Activated CD4-positive, alpha-beta T cell treated with anti-CD3 and anti-CD28 coated beads, Interleukin-2, amount 50 U/mL, for 1 hour (primary cell): ENCODE data around the gene TRIM14.
A peak's percentile ranks its signal among the peaks of the same experiment; 100 is the strongest.

Experiments used
- DNase-seq: peaks from one replicate; pipeline ENCODE4 v3.0.0-alpha.2; 2020

Gene TRIM14, protein sequence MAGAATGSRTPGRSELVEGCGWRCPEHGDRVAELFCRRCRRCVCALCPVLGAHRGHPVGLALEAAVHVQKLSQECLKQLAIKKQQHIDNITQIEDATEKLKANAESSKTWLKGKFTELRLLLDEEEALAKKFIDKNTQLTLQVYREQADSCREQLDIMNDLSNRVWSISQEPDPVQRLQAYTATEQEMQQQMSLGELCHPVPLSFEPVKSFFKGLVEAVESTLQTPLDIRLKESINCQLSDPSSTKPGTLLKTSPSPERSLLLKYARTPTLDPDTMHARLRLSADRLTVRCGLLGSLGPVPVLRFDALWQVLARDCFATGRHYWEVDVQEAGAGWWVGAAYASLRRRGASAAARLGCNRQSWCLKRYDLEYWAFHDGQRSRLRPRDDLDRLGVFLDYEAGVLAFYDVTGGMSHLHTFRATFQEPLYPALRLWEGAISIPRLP

DNA sequence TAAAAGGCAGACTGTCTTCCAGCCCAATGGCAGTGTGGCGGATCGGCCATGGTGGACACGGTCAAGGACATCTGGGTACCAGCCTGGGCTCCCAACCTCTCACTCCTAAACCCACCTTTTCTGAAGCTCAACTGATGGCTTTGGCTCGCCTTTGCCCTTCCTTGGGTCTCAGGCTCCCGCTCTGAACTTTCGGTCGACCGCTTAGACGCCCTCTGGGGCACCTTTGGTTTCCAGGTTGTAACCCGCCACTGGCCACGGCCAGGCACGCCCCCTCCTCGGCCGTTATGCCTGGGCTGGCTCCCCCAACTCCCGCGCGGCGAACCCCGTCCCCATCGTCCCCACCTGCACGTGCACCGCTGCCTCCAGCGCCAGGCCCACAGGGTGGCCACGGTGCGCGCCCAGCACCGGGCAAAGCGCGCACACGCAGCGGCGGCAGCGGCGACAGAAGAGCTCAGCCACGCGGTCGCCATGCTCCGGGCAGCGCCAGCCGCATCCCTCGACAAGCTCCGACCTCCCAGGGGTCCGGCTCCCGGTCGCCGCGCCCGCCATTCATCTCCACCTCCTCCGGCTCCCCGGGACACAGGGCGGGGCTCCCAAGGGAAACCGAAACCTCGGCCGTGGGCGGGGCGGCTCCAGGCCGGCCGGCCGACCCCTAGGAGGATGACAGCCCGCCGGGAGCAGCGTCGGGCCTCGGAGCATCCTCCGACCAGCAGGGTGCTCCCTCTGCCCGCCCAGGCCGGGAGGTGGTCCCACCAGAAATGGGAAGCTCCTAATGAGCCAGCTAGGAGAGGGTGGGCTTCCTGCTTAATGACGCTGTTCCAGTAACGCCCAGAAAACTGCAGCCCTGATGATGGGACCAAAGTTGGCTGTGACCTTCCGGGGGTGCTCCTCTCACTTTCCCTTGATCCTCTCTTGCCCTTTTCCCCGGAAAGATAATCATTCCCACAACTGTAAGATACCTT is at the start of gene TRIM14:
Gene TRIM14, minus strand, starts transcription at position 583 of the 962 bp plus-strand sequence. Its CDS starts 34 bp downstream, at position 549.
- peak; percentile 34 for DNase-seq

DNA sequence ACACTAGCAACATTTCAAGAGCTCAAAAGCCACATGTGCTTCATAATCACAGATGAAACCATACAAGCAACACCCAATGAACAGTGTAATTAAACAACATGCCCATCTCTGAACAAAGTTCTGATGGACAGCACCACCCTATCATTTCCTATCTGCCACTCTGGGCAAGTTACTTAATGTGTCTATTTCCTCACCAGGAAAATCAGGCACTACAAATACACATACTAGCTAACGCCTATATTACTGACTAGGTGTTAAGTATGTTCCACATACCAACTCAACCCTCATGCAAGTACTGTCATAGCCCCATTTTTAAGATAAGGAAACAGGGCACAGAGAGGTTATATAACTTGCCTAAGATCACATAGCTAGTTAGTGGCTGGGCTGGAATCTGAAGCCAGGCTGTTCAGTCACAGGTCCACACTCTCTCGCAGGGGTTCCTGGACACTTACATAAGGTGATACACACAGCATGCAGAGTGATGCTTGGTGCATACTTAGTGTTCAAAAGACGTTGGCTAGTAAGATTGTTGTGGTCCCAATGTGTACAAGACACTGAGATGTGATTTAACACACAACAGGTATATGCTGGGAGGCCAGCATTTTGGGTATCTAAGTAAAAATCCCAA is 49.2 kb upstream of the TRIM14 start:
- DNase-seq = no peak

DNA sequence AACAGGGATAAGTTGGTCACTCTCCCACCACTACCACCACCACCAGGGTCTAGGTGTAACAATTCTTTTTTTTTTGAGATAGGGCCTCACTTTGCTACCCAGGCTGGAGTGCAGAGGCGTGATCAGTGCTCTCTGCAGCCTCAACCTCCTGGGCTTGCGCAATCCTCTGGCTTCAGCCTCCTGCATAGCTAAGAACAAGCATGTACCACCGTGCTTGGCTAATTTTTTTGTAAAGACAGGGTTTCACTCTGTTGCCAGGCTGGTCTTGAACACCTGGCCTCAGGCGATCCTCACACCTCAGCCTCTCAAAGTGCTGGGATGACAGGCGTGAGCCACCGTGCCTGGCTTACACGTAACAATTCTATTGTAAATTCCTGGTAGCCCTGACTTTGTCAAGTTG is 45.9 kb upstream of the TRIM14 start:
- no peak for DNase-seq

DNA sequence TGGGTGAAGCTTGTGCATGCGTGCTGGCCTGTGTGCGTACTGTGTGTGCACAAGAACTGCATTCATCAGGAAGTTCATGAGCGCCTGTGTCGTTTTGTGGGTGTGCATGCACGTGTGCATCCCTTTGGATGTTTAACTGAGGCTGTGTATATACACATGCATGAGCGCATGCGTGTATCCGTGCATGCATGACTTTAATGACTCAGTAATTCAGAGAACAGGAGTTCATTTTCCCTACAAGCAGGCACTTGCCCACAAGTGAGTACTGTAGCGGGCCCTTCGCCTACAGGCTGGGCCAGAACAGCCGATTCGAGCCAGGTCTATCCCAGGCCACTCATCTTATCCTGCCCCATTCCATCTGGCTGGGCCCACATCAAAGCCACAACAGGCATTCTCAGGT is 43.6 kb upstream of the TRIM14 start:
- DNase-seq = no peak

DNA sequence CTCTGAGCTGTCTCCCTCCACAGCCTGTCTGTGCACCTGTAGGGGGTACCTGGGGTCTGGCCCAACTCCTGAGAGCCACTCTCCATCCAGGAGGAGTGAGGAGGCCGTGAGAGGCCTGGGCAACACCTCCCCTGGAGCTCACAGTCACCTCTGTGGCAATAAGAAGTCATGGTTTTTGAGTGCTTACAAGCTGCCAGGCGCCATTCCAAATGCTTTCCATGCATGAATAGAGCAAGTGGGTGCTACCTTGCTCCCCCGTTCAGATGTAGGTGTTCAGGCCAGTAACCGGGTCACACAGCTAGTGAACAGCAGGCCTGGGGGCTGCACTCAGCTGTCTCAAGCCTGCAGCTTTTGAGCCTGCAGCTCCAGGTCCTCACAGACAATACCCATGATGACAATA is 42.8 kb upstream of the TRIM14 start:
- no peak for DNase-seq

DNA sequence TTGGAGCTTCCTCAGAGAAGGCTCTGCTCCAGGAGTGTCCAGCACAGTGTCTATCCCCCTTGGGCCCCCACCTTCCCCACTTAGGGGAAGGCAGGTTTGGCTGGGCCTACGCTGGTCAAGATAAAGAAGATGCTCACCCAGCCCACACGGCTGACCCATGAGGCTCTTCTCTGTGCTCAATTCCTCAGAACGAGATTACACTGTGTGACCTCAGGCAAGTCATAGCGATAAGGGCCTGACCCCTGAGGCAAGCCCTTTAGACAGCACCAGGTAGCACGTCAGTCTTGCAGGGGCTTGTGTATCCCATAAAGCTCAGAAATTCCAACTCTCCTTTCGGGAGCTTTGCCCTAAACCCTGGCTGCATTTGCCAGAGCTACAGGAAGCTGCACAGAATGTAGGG is 40.8 kb upstream of the TRIM14 start:
- DNase-seq = no peak

DNA sequence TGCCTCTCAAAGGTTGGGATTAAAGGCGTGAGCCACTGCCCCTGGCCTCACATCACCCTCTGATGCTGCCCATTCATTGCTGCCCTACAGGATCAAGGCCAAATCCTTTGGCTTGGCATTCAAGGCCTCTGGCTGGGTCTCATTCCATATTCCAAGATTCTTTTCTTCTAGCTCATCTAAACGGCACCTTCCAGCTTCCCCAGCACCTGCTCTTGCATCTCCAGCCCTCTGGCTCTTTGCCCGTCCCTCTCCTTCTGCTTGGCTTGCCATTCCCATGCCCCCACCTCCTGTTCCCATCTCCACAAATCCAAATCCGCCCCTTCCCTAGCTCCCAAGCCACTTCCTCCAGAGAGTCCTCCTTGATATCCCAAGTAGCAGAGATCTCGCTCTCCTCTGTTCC is 40.3 kb upstream of the TRIM14 start:
- no peak for DNase-seq

DNA sequence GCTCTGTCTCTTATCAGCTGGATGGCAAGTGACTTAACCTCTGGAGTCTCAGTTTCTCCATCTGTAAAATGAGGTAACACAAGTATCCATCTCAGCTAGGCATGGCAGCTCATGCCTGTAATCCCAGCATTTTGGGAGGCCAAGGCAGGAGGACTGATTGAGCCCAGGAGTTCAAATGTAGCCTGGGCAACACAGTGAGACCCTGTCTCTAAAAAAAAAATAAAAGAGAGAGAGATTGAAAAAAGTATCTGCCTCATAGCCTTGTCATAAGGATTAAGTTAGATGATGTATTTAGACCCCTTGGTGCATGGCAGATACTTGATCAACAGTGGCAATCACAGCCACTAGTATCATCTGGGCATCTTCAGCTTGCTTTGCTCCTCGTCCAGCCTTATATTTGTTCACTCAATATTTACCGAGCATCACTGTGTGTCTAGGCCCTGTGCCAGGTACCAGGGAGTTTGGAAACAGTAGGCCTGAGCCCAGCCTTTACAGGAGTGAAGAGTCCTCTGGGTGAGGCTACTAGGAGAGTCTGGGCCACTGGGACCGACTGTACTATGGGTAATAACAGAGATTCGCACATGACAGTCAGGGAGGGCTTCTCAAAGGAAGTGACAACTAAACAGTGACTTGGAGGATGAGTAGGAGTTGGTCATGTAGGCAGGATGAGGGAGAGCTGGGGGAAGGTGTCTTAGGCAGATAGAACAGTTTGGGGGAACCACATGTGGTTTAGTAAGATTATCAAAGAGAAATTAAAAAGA is 39.2 kb upstream of the TRIM14 start:
- no peak for DNase-seq

DNA sequence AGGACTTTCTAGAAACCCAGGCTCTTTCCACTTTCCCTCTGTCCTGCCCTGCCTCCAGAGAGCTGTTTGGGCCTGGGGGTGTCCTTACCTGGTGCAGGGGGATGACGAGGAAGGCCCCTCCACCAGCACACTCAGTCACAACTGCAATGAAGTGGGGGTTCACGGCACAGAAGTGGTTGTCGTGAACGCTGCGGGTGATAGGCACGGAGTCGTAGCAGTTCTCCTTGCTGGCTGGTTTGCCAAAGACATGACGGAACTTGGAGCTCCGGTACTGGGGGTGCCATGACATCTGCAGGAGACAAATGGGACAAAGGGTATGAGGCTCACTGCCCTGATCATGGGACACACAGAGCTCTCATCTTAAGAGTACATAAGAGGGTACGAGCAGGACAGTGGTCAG is 38.4 kb upstream of the TRIM14 start:
- no peak for DNase-seq

DNA sequence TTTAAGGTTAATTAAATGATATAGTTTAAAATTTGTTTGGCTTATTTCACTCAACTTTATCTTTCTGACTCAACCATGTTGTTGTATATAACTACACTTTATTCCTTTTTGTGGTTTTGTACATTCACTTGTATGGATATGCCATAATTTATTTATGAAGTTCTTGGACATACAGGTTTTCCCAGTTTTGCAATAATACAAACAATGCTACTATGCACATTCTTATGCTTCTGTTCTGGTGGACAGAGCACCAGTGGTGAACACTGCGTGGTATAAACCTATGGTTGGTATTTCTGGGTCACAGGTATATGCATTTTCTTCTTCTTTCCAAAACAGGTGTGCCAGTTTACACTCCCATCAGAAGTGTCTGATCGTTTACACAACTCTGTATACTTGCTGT is 35.7 kb upstream of the TRIM14 start:
- no peak for DNase-seq

DNA sequence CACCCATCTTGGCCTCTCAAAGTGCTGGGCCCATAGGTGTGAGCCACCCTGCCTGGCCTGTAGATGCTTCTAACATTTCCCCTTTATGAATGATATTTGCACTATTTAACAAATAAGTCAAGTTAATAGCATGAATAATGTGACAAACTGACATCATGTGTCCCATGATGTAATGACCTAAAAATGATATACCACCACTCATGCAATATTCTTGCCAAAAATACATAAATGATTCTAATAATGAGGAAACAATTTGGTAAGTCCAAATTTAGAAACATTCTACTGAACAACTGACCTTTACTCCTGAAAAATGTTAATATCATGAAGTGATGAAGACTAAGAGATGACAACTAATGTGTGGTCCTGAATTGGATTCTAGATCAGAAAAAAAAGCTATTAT is 33.5 kb upstream of the TRIM14 start:
- no peak for DNase-seq

DNA sequence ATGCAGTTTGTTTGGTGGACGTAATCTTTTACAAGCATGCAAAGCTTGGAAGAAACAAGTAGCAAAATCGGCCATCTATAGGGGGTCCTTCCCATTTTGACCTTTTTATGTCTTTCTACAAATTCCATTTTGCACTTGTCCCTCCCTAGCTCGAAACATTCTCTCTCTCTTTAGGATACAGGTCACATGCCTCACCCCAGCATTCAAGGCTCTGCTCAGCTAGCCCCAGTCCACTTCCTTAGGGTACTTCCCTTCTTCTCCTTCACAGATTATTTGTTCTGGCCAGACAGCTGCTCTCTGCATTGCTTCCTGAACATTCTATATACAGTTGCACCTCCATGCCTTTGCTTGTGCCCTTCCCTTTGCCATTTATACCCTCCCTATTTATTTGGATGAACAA is 31.7 kb upstream of the TRIM14 start:
- DNase-seq = no peak

DNA sequence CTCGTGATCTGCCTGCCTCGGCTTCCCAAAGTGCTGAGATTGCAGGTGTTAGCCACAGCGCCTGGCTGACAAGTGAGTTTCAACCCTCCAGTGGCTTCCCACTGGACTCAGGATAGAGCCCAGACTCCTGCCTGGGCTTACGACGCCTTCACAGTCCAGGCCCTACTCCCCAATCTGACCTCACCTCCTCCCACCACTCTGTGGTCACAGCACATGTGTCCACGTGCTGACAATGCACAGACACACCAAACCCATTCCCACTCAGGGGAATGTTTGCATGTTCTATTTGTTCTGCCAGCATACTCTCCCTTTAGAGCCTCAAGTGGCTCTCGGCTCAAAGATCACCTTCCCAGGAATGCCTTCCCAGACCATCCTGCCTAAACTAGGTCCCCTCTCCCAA is 31.1 kb upstream of the TRIM14 start:
- DNase-seq = no peak

DNA sequence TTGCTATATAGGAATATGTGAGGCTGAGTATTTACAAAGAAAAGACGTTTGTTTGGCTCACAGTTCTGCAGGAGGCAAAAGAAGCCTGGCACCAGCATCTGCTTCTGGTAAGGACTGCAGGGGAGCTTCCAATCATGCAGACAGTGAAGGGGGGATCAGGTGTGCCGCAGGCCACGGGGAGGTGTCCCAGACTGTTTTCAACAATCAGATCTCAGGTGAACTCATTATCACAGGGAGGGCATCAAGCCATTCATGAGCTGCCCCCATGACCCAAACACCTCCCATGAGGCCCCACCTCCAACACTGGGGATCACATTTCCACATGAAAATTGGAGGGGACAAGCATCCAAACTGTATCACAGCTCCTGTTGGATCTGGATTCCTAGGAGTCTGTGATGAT is 30.4 kb upstream of the TRIM14 start:
- DNase-seq = no peak

DNA sequence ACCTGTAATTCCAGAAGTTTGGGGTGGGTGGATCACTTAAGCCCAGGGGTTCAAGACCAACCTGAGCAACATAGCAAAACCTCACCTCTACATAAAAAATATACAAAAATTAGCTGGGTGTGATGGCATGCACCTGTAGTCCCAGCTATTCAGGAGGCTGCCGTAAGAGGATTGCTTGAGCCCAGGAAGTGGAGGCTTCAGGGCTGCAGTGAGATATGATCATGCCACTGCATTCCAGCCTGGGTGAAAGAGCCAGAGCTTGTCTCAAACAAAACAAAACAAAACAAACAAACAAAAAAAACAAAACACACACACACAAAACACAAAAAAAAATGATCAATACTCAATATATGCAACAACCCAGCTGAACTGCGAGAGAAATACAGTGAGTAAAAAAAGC is 29.5 kb upstream of the TRIM14 start:
- no peak for DNase-seq

DNA sequence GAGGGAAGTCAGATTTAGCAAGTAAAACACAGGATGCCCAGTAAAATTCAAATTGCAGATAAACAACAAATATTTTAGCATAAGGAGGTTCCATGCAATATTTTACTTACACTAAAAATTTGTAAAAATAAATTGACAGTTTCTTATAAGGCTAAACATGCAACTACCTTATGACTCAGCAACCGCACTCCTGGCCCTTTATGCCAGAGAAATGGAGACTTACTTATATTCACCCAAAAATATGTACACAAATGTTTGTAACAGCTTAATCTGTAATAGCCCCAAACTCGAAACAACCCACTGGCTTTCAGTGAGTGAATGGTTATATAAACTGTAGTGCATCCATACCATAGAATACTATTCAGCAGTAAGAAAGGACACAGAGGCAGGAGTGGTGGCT is 28.6 kb upstream of the TRIM14 start:
- DNase-seq = no peak

DNA sequence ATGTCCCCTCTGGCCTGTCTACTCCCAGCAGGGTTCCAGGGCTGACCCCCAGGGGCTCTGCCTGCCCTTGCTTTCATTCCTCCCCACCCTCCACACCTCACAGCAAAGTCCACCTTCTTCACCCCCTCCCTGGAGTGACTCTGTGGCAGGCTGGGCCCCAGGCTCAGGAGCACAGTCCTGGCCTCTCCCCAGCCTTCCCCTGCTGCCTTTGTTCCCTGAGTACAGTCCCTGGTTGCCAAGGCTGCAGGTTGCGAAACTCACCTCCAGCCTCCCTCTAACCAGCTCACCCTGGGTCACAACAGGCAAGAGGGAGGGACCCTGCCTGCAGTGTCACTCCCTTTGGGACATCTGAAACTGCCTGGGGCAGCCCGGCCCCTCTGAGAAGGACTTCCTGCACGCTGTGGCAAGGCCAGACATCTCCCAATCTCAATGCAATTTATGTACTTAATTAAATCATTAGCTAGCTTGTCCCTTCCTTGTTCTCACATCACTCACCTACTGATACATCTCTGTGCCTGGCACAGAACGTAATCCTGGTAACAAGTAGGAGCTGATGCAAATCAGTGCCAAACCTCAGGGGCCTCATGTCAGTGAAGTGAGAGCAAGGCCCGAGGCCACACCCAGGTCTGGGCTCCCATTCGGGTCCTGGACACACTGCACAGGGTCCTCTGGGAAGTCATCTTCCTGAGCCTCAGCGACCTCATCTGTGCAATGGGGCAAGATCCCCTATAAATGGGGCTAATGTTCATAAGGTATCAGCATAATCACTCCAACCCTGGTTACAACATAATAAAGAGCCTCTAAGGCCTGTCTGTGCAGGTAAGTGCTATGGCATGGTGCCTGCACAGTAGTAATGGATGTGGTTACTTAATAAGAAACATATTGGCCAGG is 27.3 kb upstream of the TRIM14 start:
- DNase-seq = no peak

DNA sequence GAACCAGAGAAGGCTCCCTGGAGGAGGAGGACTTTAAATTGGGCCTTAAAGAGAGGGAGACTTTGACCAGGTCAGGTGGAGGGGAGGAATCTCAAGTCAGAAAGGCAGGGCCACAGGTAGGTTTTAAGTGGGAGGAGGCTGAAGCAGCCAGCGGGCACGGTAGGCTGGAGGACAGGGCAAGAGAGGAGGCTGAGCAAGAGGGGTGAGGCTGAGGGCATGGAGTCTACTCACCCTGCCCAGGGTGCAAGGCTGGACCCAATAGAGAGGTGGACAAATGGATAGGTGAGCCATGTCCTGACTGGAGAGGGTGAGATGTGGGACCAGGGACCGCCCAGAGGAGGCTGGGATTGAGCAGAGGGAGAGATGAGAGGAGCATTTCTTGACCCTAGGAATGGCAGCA is 25.6 kb upstream of the TRIM14 start:
- no peak for DNase-seq

DNA sequence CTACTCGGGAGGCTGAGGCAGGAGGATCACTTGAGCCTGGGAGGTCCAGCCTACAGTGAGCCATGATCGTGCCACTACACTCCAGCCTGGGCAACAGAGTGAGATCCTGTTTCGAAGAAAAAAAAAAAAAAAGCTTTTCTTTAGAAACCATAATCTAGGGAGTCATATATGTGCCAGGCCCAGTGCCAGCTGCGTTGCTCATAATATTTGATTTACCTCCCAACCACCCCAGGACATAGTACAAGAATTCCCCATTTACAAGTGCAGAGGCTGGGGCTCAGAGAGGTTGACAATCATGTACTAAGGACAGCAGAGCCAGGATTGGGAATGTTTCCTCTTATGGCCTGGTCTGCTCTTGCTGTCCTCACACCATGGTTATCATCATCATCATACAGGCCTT is 25.1 kb upstream of the TRIM14 start:
- no peak for DNase-seq

DNA sequence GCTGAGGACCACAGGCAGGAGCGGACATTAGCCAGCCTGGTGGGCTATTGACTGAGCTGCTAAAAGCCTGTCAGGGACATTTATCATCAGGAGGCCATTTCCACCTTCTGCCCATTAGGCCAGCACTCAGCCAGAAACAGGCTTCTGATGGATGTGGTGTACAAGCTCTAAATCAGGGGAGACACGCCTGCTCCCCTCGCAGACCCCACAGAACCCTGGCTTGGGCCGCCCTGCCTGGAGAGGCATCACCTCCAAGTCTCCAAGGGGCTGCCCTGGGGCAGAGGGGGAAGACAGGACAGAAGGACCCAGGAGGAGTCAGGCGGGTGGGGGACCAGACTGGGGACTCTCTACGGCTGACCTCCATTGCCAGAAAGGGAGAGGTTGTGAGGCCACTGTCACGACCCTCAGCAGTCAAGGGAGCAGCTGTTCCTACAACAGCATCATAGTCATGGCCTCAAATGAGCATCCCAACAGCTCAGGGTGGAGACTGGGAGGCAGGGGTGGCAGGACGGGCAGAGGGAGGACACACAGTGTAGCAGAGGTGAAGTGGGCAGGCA is 24.0 kb upstream of the TRIM14 start:
- no peak for DNase-seq

DNA sequence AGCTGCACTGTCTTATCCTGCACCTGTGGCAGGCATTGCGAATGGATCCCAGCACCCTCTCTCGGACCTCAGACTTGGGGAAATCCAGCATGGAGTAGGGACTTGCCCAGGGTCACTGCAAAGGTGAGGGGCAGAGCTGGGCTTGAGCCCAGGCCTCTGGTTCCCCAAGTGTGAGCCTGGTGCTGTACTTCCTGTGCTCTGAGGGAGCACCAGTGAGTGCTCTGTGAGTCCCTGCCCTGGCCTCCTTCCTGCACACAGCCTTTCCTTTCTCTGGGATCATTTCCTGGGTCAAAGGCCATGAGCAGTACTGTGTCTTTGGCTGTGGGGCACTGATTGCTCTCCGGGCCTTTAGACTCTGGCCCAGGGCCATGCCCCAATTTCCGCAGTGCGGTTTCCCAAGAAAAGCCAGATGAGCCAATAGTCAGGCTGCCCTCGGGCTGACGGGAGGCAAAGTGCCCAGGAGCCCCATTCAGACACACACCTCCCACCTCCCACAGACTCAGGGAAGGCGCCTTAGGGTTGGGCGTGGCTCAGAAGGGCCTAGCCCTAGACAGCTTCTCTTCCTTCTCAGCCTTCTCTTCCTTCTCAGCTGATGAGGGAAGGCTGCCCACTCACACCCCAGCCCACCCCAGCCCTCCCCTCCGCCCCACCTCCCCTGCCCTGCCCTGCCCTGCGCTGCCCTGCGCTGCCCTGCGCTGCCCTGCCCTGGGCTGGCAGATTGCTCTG is 23.3 kb upstream of the TRIM14 start:
- DNase-seq = no peak
